Skeletal muscle cell (primary cell): Measurements from ENCODE around the gene CDCA8.
"Not testable (repeated sequence)": the region's sequence is repeated elsewhere in the genome, so short reads cannot be mapped to it uniquely, and the experiment has no call there.

Experiments used
- DNase-seq: peaks from one replicate; pipeline ENCODE4 v3.0.0-alpha.2; 2010; ENCODE audit warnings: low read depth
- H3K4me3 ChIP-seq: 2 replicates; pipeline ENCODE4 v1.5.1; 2011; ENCODE audit warnings: low read depth, mild to moderate bottlenecking, control low read depth, low read length, moderate library complexity

CDCA8 gene

GRCh38 chr1:37728416-37728815 lies 36.1 kb downstream of the CDCA8 start:
- H3K4me3 ChIP-seq, result no peak overlapping the region
- DNase-seq, result no peak

- H3K4me3 ChIP-seq, result no peak overlapping the region
- no peak for DNase-seq
Measured at GRCh38 chr1:37730376-37730775, 38.1 kb downstream of the CDCA8 start.

- DNase-seq, result no peak
- H3K4me3 ChIP-seq, result no peak overlapping the region
Measured at GRCh38 chr1:37731312-37732019, 39.1 kb downstream of the CDCA8 start.

- no peak for DNase-seq
- H3K4me3 ChIP-seq, result no peak overlapping the region
Measured at GRCh38 chr1:37732111-37732780, 39.9 kb downstream of the CDCA8 start.

GRCh38 chr1:37734629-37735591 lies 42.6 kb downstream of the CDCA8 start:
- no peak for DNase-seq
- H3K4me3 ChIP-seq, result peak overlapping the region; percentile 19

- DNase-seq, H3K4me3 ChIP-seq: not testable (repeated sequence)
Measured at GRCh38 chr1:37737975-37738374, 45.7 kb downstream of the CDCA8 start.

GRCh38 chr1:37738619-37739018 lies 46.3 kb downstream of the CDCA8 start:
- H3K4me3 ChIP-seq, DNase-seq: not testable (repeated sequence)

- no peak overlapping the region for H3K4me3 ChIP-seq
- DNase-seq, result no peak
Measured at GRCh38 chr1:37739222-37739621, 46.9 kb downstream of the CDCA8 start.

- DNase-seq, result peak; percentile 15
- no peak overlapping the region for H3K4me3 ChIP-seq
Measured at GRCh38 chr1:37741130-37741529, 48.8 kb downstream of the CDCA8 start.

- no peak overlapping the region for H3K4me3 ChIP-seq
- DNase-seq, result no peak
Measured at GRCh38 chr1:37741662-37742061, 49.3 kb downstream of the CDCA8 start.

GRCh38 chr1:37746806-37747205 lies 54.5 kb downstream of the CDCA8 start:
- no peak for DNase-seq
- H3K4me3 ChIP-seq, result no peak overlapping the region

- no peak for DNase-seq
- no peak overlapping the region for H3K4me3 ChIP-seq
Measured at GRCh38 chr1:37748565-37748964, 56.2 kb downstream of the CDCA8 start.

- DNase-seq, result no peak
- H3K4me3 ChIP-seq, result no peak overlapping the region
Measured at GRCh38 chr1:37752213-37752582, 59.9 kb downstream of the CDCA8 start.

GRCh38 chr1:37752583-37753471 lies 60.5 kb downstream of the CDCA8 start:
- H3K4me3 ChIP-seq, result no peak overlapping the region
- no peak for DNase-seq

GRCh38 chr1:37753473-37754321 lies 61.4 kb downstream of the CDCA8 start:
- H3K4me3 ChIP-seq, result no peak overlapping the region

GRCh38 chr1:37755290-37755689 lies 63.0 kb downstream of the CDCA8 start:
- no peak for DNase-seq
- no peak overlapping the region for H3K4me3 ChIP-seq

More at GRCh38 chr1:37753473-37754321, 61.4 kb downstream of the CDCA8 start:
- DNase-seq, result no peak

GRCh38 chr1:37755951-37756560 lies 63.7 kb downstream of the CDCA8 start:
- no peak overlapping the region for H3K4me3 ChIP-seq
- DNase-seq, result no peak
